Keratinocyte (primary cell): ENCODE data around the gene PTPN14. TPM values are rescaled to one million over a fixed set of nuclear protein-coding genes. Genes with fewer than 3 reads are reported as not detected.

Source experiments
- DNase-seq: peaks from one replicate; pipeline ENCODE4 v3.0.0-alpha.2; 2011; ENCODE audit warnings: low read depth, missing footprints, low spot score
- FAIRE-seq: peaks from 2 replicates; lab custom pipeline; 2011; peaks lifted over from hg19 to GRCh38; lab: Jason Lieb, UNC
- H2AFZ ChIP-seq: 2 replicates; pipeline ENCODE4 v1.6.0; 2012; ENCODE audit warnings: low read length, control low read depth, inconsistent platforms; ENCODE audit not compliant: control insufficient read depth
- H3K27ac ChIP-seq: 2 replicates; pipeline ENCODE4 v1.5.1; 2011; ENCODE audit warnings: low read length; ENCODE audit not compliant: control insufficient read depth, insufficient read depth
- H3K27me3 ChIP-seq: 3 replicates; pipeline ENCODE4 v1.6.0; 2011; ENCODE audit warnings: low read length; ENCODE audit not compliant: control insufficient read depth, insufficient read depth; ENCODE audit errors: extremely low read depth
- H3K36me3 ChIP-seq, 2 experiments: 2 replicates in 1 of 2; 3 replicates in 1 of 2; pipeline ENCODE4 v1.5.1; 2011; ENCODE audit warnings: low read length in 2 of 2, mild to moderate bottlenecking in 1 of 2; ENCODE audit not compliant: control insufficient read depth in 2 of 2, insufficient read depth in 2 of 2; ENCODE audit errors: extremely low read depth in 1 of 2
- H3K4me1 ChIP-seq: 3 replicates; pipeline ENCODE4 v1.5.1; 2011; ENCODE audit warnings: low read length; ENCODE audit not compliant: control insufficient read depth, insufficient read depth; ENCODE audit errors: extremely low read depth
- H3K4me2 ChIP-seq: 3 replicates; pipeline ENCODE4 v1.6.0; 2011; ENCODE audit warnings: low read depth, low read length; ENCODE audit not compliant: control insufficient read depth, insufficient read depth; ENCODE audit errors: extremely low read depth
- H3K4me3 ChIP-seq, 3 experiments: fragments of 200-600 bp in 1 of 3; sonication (generic) in 1 of 3; 2 replicates in 2 of 3; 3 replicates in 1 of 3; pipeline ENCODE4 v1.5.1; 2011 to 2016; ENCODE audit warnings: low read length in 3 of 3, mild to moderate bottlenecking in 3 of 3, control low read depth in 2 of 3, inconsistent platforms in 1 of 3, low read depth in 1 of 3, mixed read lengths in 1 of 3, mixed run types in 1 of 3, moderate library complexity in 1 of 3; ENCODE audit not compliant: control insufficient read depth in 2 of 3, insufficient read depth in 2 of 3; ENCODE audit errors: extremely low read depth in 1 of 3
- H3K79me2 ChIP-seq: 2 replicates; pipeline ENCODE4 v1.6.0; 2012; ENCODE audit warnings: low read length; ENCODE audit not compliant: control insufficient read depth, insufficient read depth
- H3K9ac ChIP-seq: 3 replicates; pipeline ENCODE4 v1.6.0; 2011; ENCODE audit warnings: low read length; ENCODE audit not compliant: control insufficient read depth, insufficient read depth; ENCODE audit errors: extremely low read depth
- H3K9me1 ChIP-seq: 3 replicates; pipeline ENCODE4 v1.6.0; 2011; ENCODE audit warnings: low read length; ENCODE audit not compliant: control insufficient read depth, insufficient read depth; ENCODE audit errors: extremely low read depth
- H3K9me3 ChIP-seq: 2 replicates; pipeline ENCODE4 v1.5.1; 2012; ENCODE audit warnings: low read depth, low read length; ENCODE audit not compliant: control insufficient read depth
- H4K20me1 ChIP-seq: 3 replicates; pipeline ENCODE4 v1.6.0; 2011; ENCODE audit warnings: low read length; ENCODE audit not compliant: control insufficient read depth, insufficient read depth; ENCODE audit errors: extremely low read depth
- EZH2 ChIP-seq: IDR thresholded peaks from one replicate; pipeline ENCODE4 v1.6.1; 2012; ENCODE audit warnings: inconsistent platforms, mild to moderate bottlenecking, low read length, moderate library complexity
- dilution Hi-C: fragments of 300-500 bp; cut with MboI; formaldehyde crosslinking; loops from one replicate; pipeline ENCODE4 v1.7.0; 2020; ENCODE audit warnings: low sequenced_read_pairs; ENCODE audit not compliant: extremely low pct_ligation_motif_present
- polyA plus RNA-seq, 5 experiments: library from polyadenylated mRNA; depleted of rRNA in 3 of 5; stranded (reverse) in 3 of 5; stranded (forward) in 1 of 5; unstranded in 1 of 5; fragments of >200 nt; gene quantifications; 1 replicate in 1 of 5; 2 replicates in 3 of 5; 3 replicates in 1 of 5; pipeline versions ENCODE4 v1.2.1 to v1.2.3, GENCODE V29; 2011 to 2012; ENCODE audit warnings: missing spikeins in 2 of 5, low read depth in 1 of 5, low replicate concordance in 1 of 5
- TF ChIP-seq, protein P1 (sequence below), 3 experiments: IDR thresholded peaks in 1 of 3; conservative IDR thresholded peaks in 1 of 3; optimal IDR thresholded peaks in 1 of 3; 2 replicates in 2 of 3; 3 replicates in 1 of 3; pipeline versions ENCODE3 to v1.5.1; 2011; ENCODE audit warnings: low read length in 3 of 3, mild to moderate bottlenecking in 3 of 3, moderate library complexity in 2 of 3, control low read depth in 1 of 3, inconsistent platforms in 1 of 3; ENCODE audit not compliant: insufficient read depth in 2 of 3; ENCODE audit errors: extremely low read depth in 1 of 3

Gene PTPN14
- polyA plus RNA-seq, 1 donor (not counting 4 experiments of a cell fraction or from before 2014, with no cell fraction given), result 29.9 TPM

DNA sequence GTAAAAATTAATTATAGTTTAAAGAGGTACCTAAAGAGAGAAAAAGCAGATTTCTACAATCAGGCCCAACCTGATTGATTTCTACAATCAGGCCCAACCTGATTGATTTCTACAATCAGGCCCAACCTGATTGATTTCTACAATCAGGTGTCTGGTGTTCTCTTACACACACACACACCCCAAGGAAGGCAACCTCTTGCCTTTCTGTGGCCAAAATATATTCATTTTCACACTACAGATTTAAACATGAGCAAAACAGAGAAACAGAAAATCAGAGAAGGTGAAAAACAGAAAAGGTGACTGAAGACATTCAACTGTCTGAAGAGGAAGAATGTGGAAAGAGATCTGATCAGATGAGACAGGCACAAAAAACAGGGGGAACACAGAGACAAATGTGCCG is 166.0 kb downstream of the PTPN14 start:
- DNase-seq (no peak), FAIRE-seq (no peak)
- no peak overlapping the region for H3K27ac ChIP-seq
- peaks cover 18% of the 10 kb centered on the region for H3K79me2 ChIP-seq
- no peaks in the 10 kb centered on the region for H4K20me1 ChIP-seq
- no peak overlapping the region for H2AFZ ChIP-seq
- no peaks in the 10 kb centered on the region for H3K9me1 ChIP-seq
- dilution Hi-C loops, result no loop called here
- H3K9me3 ChIP-seq, result no peaks in the 10 kb centered on the region
- no peak overlapping the region for H3K4me3 ChIP-seq
- peaks cover 36 to 48% of the 10 kb centered on the region in 2 experiments for H3K36me3 ChIP-seq
- no peaks in the 10 kb centered on the region for H3K27me3 ChIP-seq
- TF ChIP-seq, protein P1, sequence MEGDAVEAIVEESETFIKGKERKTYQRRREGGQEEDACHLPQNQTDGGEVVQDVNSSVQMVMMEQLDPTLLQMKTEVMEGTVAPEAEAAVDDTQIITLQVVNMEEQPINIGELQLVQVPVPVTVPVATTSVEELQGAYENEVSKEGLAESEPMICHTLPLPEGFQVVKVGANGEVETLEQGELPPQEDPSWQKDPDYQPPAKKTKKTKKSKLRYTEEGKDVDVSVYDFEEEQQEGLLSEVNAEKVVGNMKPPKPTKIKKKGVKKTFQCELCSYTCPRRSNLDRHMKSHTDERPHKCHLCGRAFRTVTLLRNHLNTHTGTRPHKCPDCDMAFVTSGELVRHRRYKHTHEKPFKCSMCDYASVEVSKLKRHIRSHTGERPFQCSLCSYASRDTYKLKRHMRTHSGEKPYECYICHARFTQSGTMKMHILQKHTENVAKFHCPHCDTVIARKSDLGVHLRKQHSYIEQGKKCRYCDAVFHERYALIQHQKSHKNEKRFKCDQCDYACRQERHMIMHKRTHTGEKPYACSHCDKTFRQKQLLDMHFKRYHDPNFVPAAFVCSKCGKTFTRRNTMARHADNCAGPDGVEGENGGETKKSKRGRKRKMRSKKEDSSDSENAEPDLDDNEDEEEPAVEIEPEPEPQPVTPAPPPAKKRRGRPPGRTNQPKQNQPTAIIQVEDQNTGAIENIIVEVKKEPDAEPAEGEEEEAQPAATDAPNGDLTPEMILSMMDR (optimal IDR thresholded peaks at IDR 0.05 in 1 of 3, IDR thresholded peaks at IDR 0.05 in 1 of 3, conservative IDR thresholded peaks at IDR 0.05 in 1 of 3; ENCODE audit: extremely low read depth in 1 of 3, insufficient read depth in 2 of 3, low read length in 3 of 3), result no peak
- TF ChIP-seq EZH2, result no peak
- H3K4me1 ChIP-seq, result peaks cover 24% of the 10 kb centered on the region
- no peak overlapping the region for H3K4me2 ChIP-seq
- H3K9ac ChIP-seq, result no peak overlapping the region

DNA sequence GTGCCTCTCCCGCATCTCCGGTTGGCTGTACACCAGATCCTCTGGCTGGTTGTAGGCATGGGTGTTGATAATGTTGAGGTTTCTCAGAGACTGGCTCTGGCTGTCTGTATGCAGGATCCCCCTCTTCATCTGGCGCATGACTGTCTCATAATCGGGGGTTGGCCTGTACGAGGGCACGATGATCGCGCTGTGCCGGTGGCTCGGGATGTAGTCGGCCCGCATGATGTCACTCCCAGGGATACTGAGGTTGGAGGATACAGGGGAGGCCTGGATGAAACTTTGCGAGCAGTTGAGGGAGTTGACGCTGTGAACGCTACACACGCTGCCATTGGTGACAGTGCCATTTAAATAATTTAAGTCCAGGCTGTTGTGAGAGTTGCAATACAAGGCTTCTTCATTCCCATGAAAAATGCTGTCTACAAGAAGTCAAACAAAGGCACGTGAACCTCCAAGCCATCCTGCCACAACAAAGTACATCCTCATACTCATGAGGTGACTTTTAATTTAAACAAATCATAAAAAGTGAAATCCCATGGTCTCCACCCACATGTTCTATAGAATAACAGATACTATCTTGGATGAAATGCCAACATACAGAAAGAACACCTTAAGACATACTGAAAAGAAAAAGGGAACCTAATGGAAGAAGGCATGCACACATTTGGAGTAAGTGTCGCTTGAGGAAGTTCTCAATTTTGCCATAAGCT is 166.9 kb downstream of the PTPN14 start:
- no peak overlapping the region for H3K4me2 ChIP-seq
- no peak overlapping the region for H3K9ac ChIP-seq
- no peak for FAIRE-seq
- no peaks in the 10 kb centered on the region for H3K9me1 ChIP-seq
- H3K9me3 ChIP-seq, result no peaks in the 10 kb centered on the region
- no peaks in the 10 kb centered on the region for H3K27me3 ChIP-seq
- H3K36me3 ChIP-seq, result peaks cover 36 to 44% of the 10 kb centered on the region in 2 experiments
- no peak for DNase-seq
- dilution Hi-C loops, result no loop called here
- no peak overlapping the region for H3K4me3 ChIP-seq
- H3K27ac ChIP-seq, result no peak overlapping the region
- peaks cover 31% of the 10 kb centered on the region for H3K4me1 ChIP-seq
- TF ChIP-seq, protein P1 (optimal IDR thresholded peaks at IDR 0.05 in 1 of 3, IDR thresholded peaks at IDR 0.05 in 1 of 3, conservative IDR thresholded peaks at IDR 0.05 in 1 of 3; ENCODE audit: extremely low read depth in 1 of 3, insufficient read depth in 2 of 3, low read length in 3 of 3), result no peak
- no peak for TF ChIP-seq EZH2
- no peaks in the 10 kb centered on the region for H4K20me1 ChIP-seq
- H2AFZ ChIP-seq, result no peak overlapping the region
- peaks cover 18% of the 10 kb centered on the region for H3K79me2 ChIP-seq
